Measurements from ENCODE around the gene NPAS3. TPM values are rescaled to one million over a fixed set of nuclear protein-coding genes. Genes with fewer than 3 reads are reported as not detected.

Gene NPAS3
- total RNA-seq, 2 donors from 2014 or later: 1.1 to 1.8 TPM

- H3K4me3 ChIP-seq: no peak overlapping the region
- no peak for DNase-seq (ENCODE audit: low spot score)
- H3K27ac ChIP-seq: no peak overlapping the region
- no peaks in the 10 kb centered on the region for H3K4me1 ChIP-seq (replicated peaks)
- intact Hi-C loops (cut with DNase I): no loop called here
- H3K27me3 ChIP-seq (replicated peaks; ENCODE audit: insufficient read depth): no peaks in the 10 kb centered on the region
- H3K9me3 ChIP-seq: no peaks in the 10 kb centered on the region
- TF ChIP-seq POLR2A (IDR thresholded peaks at IDR 0.05) (no peak), POLR2AphosphoS5 (IDR thresholded peaks at IDR 0.05) (no peak), CTCF (IDR thresholded peaks at IDR 0.05) (no peak)
- 43% methylated on average over 3 of the region's 3 CpGs for WGBS
- H3K36me3 ChIP-seq: no peaks in the 10 kb centered on the region
Observed at GRCh38 chr14:33103489-33103888, 164.8 kb downstream of the NPAS3 start.

- intact Hi-C loops (cut with DNase I): no loop called here
- whole genome bisulfite sequencing: 66% methylated on average over 2 of the region's 2 CpGs
- H3K27me3 ChIP-seq (replicated peaks; ENCODE audit: insufficient read depth): no peaks in the 10 kb centered on the region
- H3K27ac ChIP-seq: no peak overlapping the region
- H3K9me3 ChIP-seq: no peaks in the 10 kb centered on the region
- no peaks in the 10 kb centered on the region for H3K36me3 ChIP-seq
- TF ChIP-seq POLR2A (IDR thresholded peaks at IDR 0.05): no peak
- no peak for TF ChIP-seq POLR2AphosphoS5 (IDR thresholded peaks at IDR 0.05)
- TF ChIP-seq CTCF (IDR thresholded peaks at IDR 0.05): no peak
- no peak for DNase-seq (ENCODE audit: low spot score)
- H3K4me1 ChIP-seq (replicated peaks): no peaks in the 10 kb centered on the region
- H3K4me3 ChIP-seq: no peak overlapping the region
Observed at GRCh38 chr14:33103966-33104365, 165.3 kb downstream of the NPAS3 start.

- H3K36me3 ChIP-seq: no peaks in the 10 kb centered on the region
- no peak for TF ChIP-seq POLR2A (IDR thresholded peaks at IDR 0.05)
- no peak for TF ChIP-seq POLR2AphosphoS5 (IDR thresholded peaks at IDR 0.05)
- TF ChIP-seq CTCF (IDR thresholded peaks at IDR 0.05): no peak
- H3K4me3 ChIP-seq: no peak overlapping the region
- H3K27me3 ChIP-seq (replicated peaks; ENCODE audit: insufficient read depth): no peaks in the 10 kb centered on the region
- H3K4me1 ChIP-seq (replicated peaks): no peaks in the 10 kb centered on the region
- intact Hi-C loops (cut with DNase I): no loop called here
- no peak overlapping the region for H3K27ac ChIP-seq
- 69% methylated on average over 8 of the region's 8 CpGs for WGBS
- DNase-seq (ENCODE audit: low spot score): no peak
- H3K9me3 ChIP-seq: no peaks in the 10 kb centered on the region
Observed at GRCh38 chr14:33110737-33111443, 172.2 kb downstream of the NPAS3 start.

GRCh38 chr14:33114331-33114730 lies 175.7 kb downstream of the NPAS3 start:
- Histone ChIP-seq H3K4me1 (replicated peaks) (no peaks in the 10 kb centered on the region), H3K4me3 (no peak overlapping the region), H3K36me3 (no peaks in the 10 kb centered on the region), H3K9me3 (no peaks in the 10 kb centered on the region), H3K27ac (no peak overlapping the region), H3K27me3 (replicated peaks; ENCODE audit: insufficient read depth) (no peaks in the 10 kb centered on the region)
- WGBS: 64% methylated on average over 3 of the region's 3 CpGs
- intact Hi-C loops (cut with DNase I): no loop called here
- DNase-seq (ENCODE audit: low spot score): no peak
- TF ChIP-seq CTCF (IDR thresholded peaks at IDR 0.05): no peak
- TF ChIP-seq POLR2AphosphoS5 (IDR thresholded peaks at IDR 0.05): no peak
- no peak for TF ChIP-seq POLR2A (IDR thresholded peaks at IDR 0.05)

GRCh38 chr14:33118668-33119067 lies 180.0 kb downstream of the NPAS3 start:
- Histone ChIP-seq H3K4me1 (replicated peaks) (no peaks in the 10 kb centered on the region), H3K9me3 (no peaks in the 10 kb centered on the region), H3K4me3 (no peak overlapping the region), H3K36me3 (no peaks in the 10 kb centered on the region), H3K27me3 (replicated peaks; ENCODE audit: insufficient read depth) (no peaks in the 10 kb centered on the region), H3K27ac (no peak overlapping the region)
- no peak for TF ChIP-seq POLR2AphosphoS5 (IDR thresholded peaks at IDR 0.05)
- TF ChIP-seq CTCF (IDR thresholded peaks at IDR 0.05): no peak
- no peak for TF ChIP-seq POLR2A (IDR thresholded peaks at IDR 0.05)
- 6% methylated on average over 1 of the region's 1 CpG for WGBS
- no peak for DNase-seq (ENCODE audit: low spot score)
- intact Hi-C loops (cut with DNase I): no loop called here
